ENCODE data around the gene POLR1G. TPM values are rescaled to one million over a fixed set of nuclear protein-coding genes. Genes with fewer than 3 reads are reported as not detected.

POLR1G gene
- total and polyA plus RNA-seq, 4 donors, result 1.1 to 2.4 (median 1.9) TPM

- H3K4me3 ChIP-seq (ENCODE audit: low read depth in 1 of 3, low read length in 3 of 3), result no peak overlapping the region
- peaks cover 0 to 4% (median under 1%) of the 10 kb centered on the region in 4 donors for H3K4me1 ChIP-seq (ENCODE audit: control insufficient read depth in 4 of 4, insufficient read depth in 4 of 4, low read length in 3 of 4)
- H3K27ac ChIP-seq (ENCODE audit: low read depth in 1 of 2, low read length in 2 of 2), result no peak overlapping the region
- DNase-seq (ENCODE audit: low spot score), result no peak
- WGBS, result 85% methylated on average over 29 of the region's 29 CpGs
- no peaks in the 10 kb centered on the region for H3K36me3 ChIP-seq (ENCODE audit: control insufficient read depth in 4 of 4, insufficient read depth in 3 of 4, low read depth in 1 of 4, low read length in 3 of 4)
- H3K9ac ChIP-seq (ENCODE audit: low read depth in 1 of 2, low read length in 2 of 2), result no peak overlapping the region
- H3K27me3 ChIP-seq (ENCODE audit: control insufficient read depth in 4 of 4, insufficient read depth in 4 of 4, low read length in 3 of 4), result peaks cover 0 to 7% (median 1%) of the 10 kb centered on the region in 4 donors
- H3K9me3 ChIP-seq (ENCODE audit: control insufficient read depth in 4 of 4, low read length in 3 of 4), result no peaks in the 10 kb centered on the region
- TF ChIP-seq SP1 (IDR thresholded peaks at IDR 0.05) (no peak), FOXA2 (IDR thresholded peaks at IDR 0.05) (no peak), RXRA (IDR thresholded peaks at IDR 0.05) (no peak), ATF3 (IDR thresholded peaks at IDR 0.05) (no peak), ZBTB33 (IDR thresholded peaks at IDR 0.05) (no peak), REST (IDR thresholded peaks at IDR 0.05) (no peak), CTCF (IDR thresholded peaks at IDR 0.05; ENCODE audit: low read depth, low read length, missing input control) (no peak), RAD21 (IDR thresholded peaks at IDR 0.05) (no peak), EGR1 (IDR thresholded peaks at IDR 0.05; ENCODE audit: low read depth in 2 of 2) (no peak), HNF4A (conservative IDR thresholded peaks at IDR 0.05) (no peak), TAF1 (conservative IDR thresholded peaks at IDR 0.05) (no peak), HNF4G (IDR thresholded peaks at IDR 0.05) (no peak), JUND (IDR thresholded peaks at IDR 0.05) (no peak), MAX (IDR thresholded peaks at IDR 0.05) (no peak), NR2F2 (IDR thresholded peaks at IDR 0.05) (no peak), FOXA1 (IDR thresholded peaks at IDR 0.05) (no peak), YY1 (IDR thresholded peaks at IDR 0.05) (no peak), GABPA (IDR thresholded peaks at IDR 0.05 in 1 of 2, conservative IDR thresholded peaks at IDR 0.05 in 1 of 2) (no peak)
These were observed 24.0 kb upstream of the POLR1G start for GRCh38 chr19:45382426-45382825.
